Memory B cell (primary cell): Measurements from ENCODE around the gene HKDC1.
"Not testable (repeated sequence)": the region's sequence is repeated elsewhere in the genome, so short reads cannot be mapped to it uniquely, and the experiment has no call there.

ENCODE experiments used
- ATAC-seq: fragments of 150-1000 bp; cut with Tn5 transposase; 2 replicates; pipeline ENCODE4 v1.10.0; 2021; ENCODE audit warnings: low read depth, mild to moderate bottlenecking, moderate library complexity
- DNase-seq, 2 donors: peaks; one replicate each; pipeline ENCODE4 v3.0.0; 2022; ENCODE audit warnings: low spot score in 2 of 2
- H3K27ac Mint-ChIP-seq: one replicate; pipeline ENCODE4 v1.8.0; 2022; ENCODE audit warnings: mild to moderate bottlenecking, moderate library complexity, mixed read lengths
- H3K27me3 Mint-ChIP-seq: one replicate; pipeline ENCODE4 v1.8.0; 2022; ENCODE audit warnings: mixed read lengths
- H3K36me3 Mint-ChIP-seq: one replicate; pipeline ENCODE4 v1.8.0; 2022; ENCODE audit warnings: mild to moderate bottlenecking, mixed read lengths
- H3K4me1 Mint-ChIP-seq: one replicate; pipeline ENCODE4 v1.8.0; 2022; ENCODE audit warnings: mixed read lengths
- H3K4me3 Mint-ChIP-seq: one replicate; pipeline ENCODE4 v1.8.0; 2022; ENCODE audit warnings: mild to moderate bottlenecking, moderate library complexity, mixed read lengths
- H3K9me3 Mint-ChIP-seq: one replicate; pipeline ENCODE4 v1.8.0; 2022; ENCODE audit warnings: mixed read lengths

Gene HKDC1

GRCh38 chr10:69242040-69242851 lies 22.1 kb downstream of the HKDC1 start:
- no peaks in the 10 kb centered on the region for H3K27me3 Mint-ChIP-seq
- H3K4me3 Mint-ChIP-seq: no peak overlapping the region
- H3K27ac Mint-ChIP-seq: no peak overlapping the region
- H3K9me3 Mint-ChIP-seq: no peaks in the 10 kb centered on the region
- ATAC-seq (no peak), DNase-seq (no peak)
- H3K36me3 Mint-ChIP-seq: no peaks in the 10 kb centered on the region
- H3K4me1 Mint-ChIP-seq: peaks cover 3% of the 10 kb centered on the region

- H3K27me3 Mint-ChIP-seq: no peaks in the 10 kb centered on the region
- no peak for DNase-seq
- H3K4me3 Mint-ChIP-seq: no peak overlapping the region
These were observed 22.7 kb downstream of the HKDC1 start for GRCh38 chr10:69242852-69243212.

GRCh38 chr10:69243817-69244216 lies 23.7 kb downstream of the HKDC1 start:
- Mint-ChIP-seq H3K4me1 (no peaks in the 10 kb centered on the region), H3K9me3 (no peaks in the 10 kb centered on the region), H3K4me3 (no peak overlapping the region), H3K27me3 (no peaks in the 10 kb centered on the region), H3K27ac (no peak overlapping the region), H3K36me3 (no peaks in the 10 kb centered on the region)
- no peak for DNase-seq
- no peak for ATAC-seq

More at GRCh38 chr10:69242852-69243212, 22.7 kb downstream of the HKDC1 start:
- Mint-ChIP-seq H3K9me3 (no peaks in the 10 kb centered on the region), H3K27ac (no peak overlapping the region), H3K36me3 (no peaks in the 10 kb centered on the region), H3K4me1 (no peaks in the 10 kb centered on the region)
- no peak for ATAC-seq

- no peaks in the 10 kb centered on the region for H3K9me3 Mint-ChIP-seq
- peaks cover 2% of the 10 kb centered on the region for H3K36me3 Mint-ChIP-seq
- no peaks in the 10 kb centered on the region for H3K27me3 Mint-ChIP-seq
- DNase-seq (no peak), ATAC-seq (no peak)
- H3K4me3 Mint-ChIP-seq: no peak overlapping the region
- H3K27ac Mint-ChIP-seq: no peak overlapping the region
- no peaks in the 10 kb centered on the region for H3K4me1 Mint-ChIP-seq
These were observed 25.9 kb downstream of the HKDC1 start for GRCh38 chr10:69246036-69246435.

GRCh38 chr10:69246581-69247312 lies 26.6 kb downstream of the HKDC1 start:
- H3K9me3 Mint-ChIP-seq: no peaks in the 10 kb centered on the region
- peaks cover 2% of the 10 kb centered on the region for H3K36me3 Mint-ChIP-seq
- no peaks in the 10 kb centered on the region for H3K4me1 Mint-ChIP-seq
- H3K27ac Mint-ChIP-seq: no peak overlapping the region
- no peak for ATAC-seq
- H3K27me3 Mint-ChIP-seq: no peaks in the 10 kb centered on the region
- DNase-seq: no peak
- no peak overlapping the region for H3K4me3 Mint-ChIP-seq

GRCh38 chr10:69247313-69247710 lies 27.2 kb downstream of the HKDC1 start:
- H3K36me3 Mint-ChIP-seq: peaks cover 2% of the 10 kb centered on the region
- no peaks in the 10 kb centered on the region for H3K4me1 Mint-ChIP-seq
- H3K9me3 Mint-ChIP-seq: no peaks in the 10 kb centered on the region
- DNase-seq (no peak), ATAC-seq (no peak)
- no peak overlapping the region for H3K27ac Mint-ChIP-seq
- H3K27me3 Mint-ChIP-seq: no peaks in the 10 kb centered on the region
- H3K4me3 Mint-ChIP-seq: no peak overlapping the region

- Mint-ChIP-seq H3K4me3 (no peak overlapping the region), H3K9me3 (no peaks in the 10 kb centered on the region), H3K4me1 (no peaks in the 10 kb centered on the region), H3K27me3 (no peaks in the 10 kb centered on the region), H3K27ac (no peak overlapping the region), H3K36me3 (peaks cover 2% of the 10 kb centered on the region)
- no peak for ATAC-seq
- no peak for DNase-seq
These were observed 28.1 kb downstream of the HKDC1 start for GRCh38 chr10:69248117-69248730.

- Mint-ChIP-seq H3K27me3 (no peaks in the 10 kb centered on the region), H3K27ac (no peak overlapping the region), H3K4me1 (no peaks in the 10 kb centered on the region), H3K36me3 (peaks cover 2% of the 10 kb centered on the region), H3K4me3 (no peak overlapping the region), H3K9me3 (no peaks in the 10 kb centered on the region)
- ATAC-seq: no peak
- DNase-seq: no peak
These were observed 29.9 kb downstream of the HKDC1 start for GRCh38 chr10:69250041-69250440.

- ATAC-seq, DNase-seq, H3K4me3 Mint-ChIP-seq, H3K9me3 Mint-ChIP-seq, H3K27me3 Mint-ChIP-seq, H3K4me1 Mint-ChIP-seq, H3K27ac Mint-ChIP-seq, H3K36me3 Mint-ChIP-seq: not testable (repeated sequence)
These were observed 31.3 kb downstream of the HKDC1 start for GRCh38 chr10:69251417-69251816.

- H3K4me3 Mint-ChIP-seq: no peak overlapping the region
- H3K4me1 Mint-ChIP-seq: no peaks in the 10 kb centered on the region
- no peaks in the 10 kb centered on the region for H3K27me3 Mint-ChIP-seq
- peaks cover 2% of the 10 kb centered on the region for H3K36me3 Mint-ChIP-seq
- no peak for DNase-seq
- no peak overlapping the region for H3K27ac Mint-ChIP-seq
- no peak for ATAC-seq
- no peaks in the 10 kb centered on the region for H3K9me3 Mint-ChIP-seq
These were observed 33.0 kb downstream of the HKDC1 start for GRCh38 chr10:69253171-69253570.

- Mint-ChIP-seq H3K27me3 (no peaks in the 10 kb centered on the region), H3K4me1 (no peaks in the 10 kb centered on the region), H3K27ac (no peak overlapping the region), H3K9me3 (peaks cover 4% of the 10 kb centered on the region), H3K36me3 (peaks cover 5% of the 10 kb centered on the region), H3K4me3 (no peak overlapping the region)
- no peak for ATAC-seq
- no peak for DNase-seq
These were observed 34.7 kb downstream of the HKDC1 start for GRCh38 chr10:69254877-69255276.

GRCh38 chr10:69259547-69260243 lies 39.6 kb downstream of the HKDC1 start:
- Mint-ChIP-seq H3K4me1 (peaks cover 3% of the 10 kb centered on the region), H3K36me3 (peaks cover 3% of the 10 kb centered on the region), H3K4me3 (no peak overlapping the region), H3K9me3 (peaks cover 5% of the 10 kb centered on the region), H3K27me3 (no peaks in the 10 kb centered on the region), H3K27ac (no peak overlapping the region)
- ATAC-seq: no peak
- no peak for DNase-seq

GRCh38 chr10:69261184-69261583 lies 41.1 kb downstream of the HKDC1 start:
- Mint-ChIP-seq H3K27me3 (no peaks in the 10 kb centered on the region), H3K27ac (no peak overlapping the region), H3K4me1 (peaks cover 3% of the 10 kb centered on the region), H3K4me3 (no peak overlapping the region), H3K36me3 (peaks cover 3% of the 10 kb centered on the region), H3K9me3 (peaks cover 5% of the 10 kb centered on the region)
- no peak for DNase-seq
- ATAC-seq: no peak

GRCh38 chr10:69262292-69262751 lies 42.2 kb downstream of the HKDC1 start:
- Mint-ChIP-seq H3K27ac (no peak overlapping the region), H3K4me3 (no peak overlapping the region), H3K27me3 (no peaks in the 10 kb centered on the region), H3K36me3 (peaks cover 3% of the 10 kb centered on the region), H3K9me3 (peaks cover 5% of the 10 kb centered on the region), H3K4me1 (peaks cover 3% of the 10 kb centered on the region)
- ATAC-seq (no peak), DNase-seq (no peak)
